HG02885 (cell line): ENCODE results near the gene PDSS2.

Experiments
- ATAC-seq: cut with Tn5 transposase; IDR thresholded peaks from one replicate; pipeline ENCODE4 v1.9.1; 2021; ENCODE audit warnings: mild to moderate bottlenecking; ENCODE audit not compliant: unreplicated experiment, poor library complexity

Gene PDSS2

GRCh38 chr6:107423474-107423990 is 35.8 kb downstream of the PDSS2 start:
- ATAC-seq: no peak

DNA sequence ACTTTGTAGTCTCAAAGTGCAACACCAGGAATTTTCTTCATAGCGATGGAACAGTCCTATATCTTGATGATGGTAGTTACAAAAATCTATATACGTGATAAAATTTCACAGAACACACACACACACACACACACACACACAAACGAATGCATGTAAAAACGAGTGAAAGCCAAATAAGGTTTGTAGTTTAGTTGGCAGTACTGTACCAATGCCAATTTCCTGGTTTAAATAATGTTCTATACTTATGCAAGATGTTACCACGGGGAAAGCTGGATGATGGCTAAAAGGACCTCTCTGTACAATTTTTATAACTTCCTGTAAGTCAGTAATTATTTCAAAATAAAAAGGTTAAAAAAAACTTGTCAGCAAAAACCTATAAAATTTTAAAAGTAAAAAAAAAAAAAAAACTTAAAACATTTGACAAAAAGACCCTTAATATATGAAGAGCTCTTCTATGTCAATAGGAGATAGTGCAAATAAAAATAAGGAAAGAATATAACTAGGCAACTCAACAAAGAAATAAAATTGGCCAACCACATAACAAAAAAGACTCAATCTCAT is 37.6 kb downstream of the PDSS2 start:
- no peak for ATAC-seq

DNA sequence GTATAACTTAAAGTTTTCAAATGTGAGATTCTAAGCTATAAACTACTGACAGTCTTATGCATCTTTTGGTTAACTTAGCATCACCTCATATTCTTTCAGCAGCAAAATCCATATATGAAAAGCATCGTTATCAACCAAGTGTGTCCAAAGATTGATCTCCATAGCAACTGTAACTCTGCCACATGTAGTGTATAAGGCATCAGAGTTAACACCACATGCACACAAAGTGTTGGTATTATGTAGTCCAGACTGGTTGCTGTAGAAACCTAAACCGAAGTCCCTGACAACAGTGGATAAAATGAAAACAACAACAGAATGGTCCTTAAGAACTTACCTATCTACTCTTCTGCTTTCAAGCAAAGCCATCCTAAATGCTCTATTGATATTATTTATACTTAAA is 39.6 kb downstream of the PDSS2 start:
- ATAC-seq: no peak

GRCh38 chr6:107418118-107418517 is 41.2 kb downstream of the PDSS2 start:
- ATAC-seq: no peak

DNA sequence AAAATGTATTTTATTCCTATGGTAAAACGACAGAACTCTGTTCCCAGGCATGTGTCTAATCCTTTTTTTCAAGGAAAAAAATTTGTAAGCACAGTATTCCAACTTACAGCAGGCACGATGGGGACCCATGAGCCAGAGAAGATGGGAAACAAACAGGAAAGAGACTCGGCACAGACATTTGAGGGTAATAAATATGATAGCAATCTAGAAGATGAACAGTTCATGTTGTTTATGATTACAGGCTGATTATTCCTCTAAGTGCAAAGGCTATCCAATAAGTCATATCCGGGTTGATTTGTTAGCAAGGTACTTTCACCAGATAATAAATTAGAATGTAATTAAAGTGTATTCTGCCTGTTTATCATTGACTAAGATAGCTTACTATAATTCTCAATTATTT is 43.2 kb downstream of the PDSS2 start:
- no peak for ATAC-seq

DNA sequence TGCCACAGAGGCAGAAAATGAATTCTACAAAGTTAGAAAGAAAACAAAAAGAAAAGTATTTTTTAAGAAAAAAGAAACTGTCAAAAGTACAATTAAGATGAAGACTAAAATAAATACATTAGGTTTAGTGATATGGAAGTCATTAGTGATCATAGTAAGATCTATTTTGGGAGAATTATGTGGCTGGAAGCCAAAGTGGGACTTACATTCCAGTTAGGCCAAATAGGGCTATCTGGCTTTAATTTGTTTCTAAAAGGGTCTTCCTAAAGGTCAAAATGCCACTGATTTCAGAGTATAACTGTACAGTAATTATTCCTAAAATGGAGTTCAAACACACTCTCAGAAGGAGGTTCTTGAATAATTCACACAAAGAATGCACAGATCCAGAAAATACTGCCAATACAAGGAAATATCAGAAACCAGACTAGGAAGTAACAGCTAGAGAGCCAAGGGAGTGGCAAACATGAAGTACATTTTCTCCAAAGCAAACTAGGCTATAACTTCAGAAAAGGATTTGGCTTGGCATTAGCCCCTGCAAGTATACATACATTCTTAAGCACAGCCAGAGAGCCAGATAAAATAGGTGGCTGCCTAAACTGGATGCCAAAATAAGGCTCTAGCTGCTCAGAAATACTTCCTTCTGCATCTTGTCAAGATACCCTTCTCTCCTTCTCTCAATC is 45.3 kb downstream of the PDSS2 start:
- no peak for ATAC-seq

- no peak for ATAC-seq
Measured at GRCh38 chr6:107411161-107411560, 48.2 kb downstream of the PDSS2 start.

GRCh38 chr6:107409942-107410341 is 49.4 kb downstream of the PDSS2 start:
- no peak for ATAC-seq

DNA sequence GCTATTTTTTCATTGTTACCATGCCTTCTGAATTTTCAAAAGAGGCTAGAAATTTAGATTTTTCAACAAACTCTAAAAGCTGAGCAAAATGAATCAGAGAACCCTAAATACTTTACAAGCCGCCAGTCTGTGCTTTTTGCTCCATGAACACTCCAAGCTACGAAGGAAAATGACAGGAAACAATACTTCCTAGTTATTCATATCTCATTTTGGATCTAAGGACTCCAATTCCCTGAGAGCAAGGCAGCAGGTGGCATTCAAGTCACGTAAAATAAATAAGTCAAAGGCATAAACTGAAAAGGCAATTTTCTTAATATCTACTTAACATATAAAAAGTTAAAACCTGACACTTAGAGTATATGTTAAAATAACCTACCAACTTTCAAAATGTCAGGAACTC is 50.6 kb downstream of the PDSS2 start:
- no peak for ATAC-seq

GRCh38 chr6:107405002-107405401 is 54.4 kb downstream of the PDSS2 start:
- ATAC-seq: no peak

- no peak for ATAC-seq
Measured at GRCh38 chr6:107402533-107402932, 56.8 kb downstream of the PDSS2 start.

- ATAC-seq: no peak
Measured at GRCh38 chr6:107401573-107401972, 57.8 kb downstream of the PDSS2 start.

DNA sequence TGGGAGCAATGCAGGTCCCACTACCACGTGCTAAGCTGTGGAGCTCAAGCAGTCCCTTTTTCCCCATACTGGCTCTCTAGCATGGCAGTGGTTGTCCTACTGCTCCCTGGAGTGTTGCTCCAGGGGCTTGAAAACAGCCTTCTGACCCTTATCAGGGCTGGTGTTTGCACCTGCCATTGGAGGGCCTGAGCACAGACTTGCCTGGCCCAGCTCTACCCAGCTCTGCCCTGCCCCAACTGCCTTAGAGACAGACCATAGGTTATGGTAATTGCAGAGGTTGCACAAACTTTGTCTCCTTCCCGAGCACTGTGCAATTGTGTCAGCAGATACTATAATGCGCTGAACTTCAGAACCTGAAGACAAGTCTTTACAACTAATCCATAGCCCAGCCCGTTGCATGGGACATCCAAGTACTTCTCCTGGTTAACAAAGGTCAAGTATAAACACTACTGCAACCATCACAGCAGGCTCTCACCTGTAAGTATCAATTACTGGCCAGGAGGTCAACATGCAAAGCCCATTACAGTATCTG is 58.7 kb downstream of the PDSS2 start:
- ATAC-seq: no peak

- ATAC-seq: no peak
Measured at GRCh38 chr6:107399935-107400334, 59.4 kb downstream of the PDSS2 start.

DNA sequence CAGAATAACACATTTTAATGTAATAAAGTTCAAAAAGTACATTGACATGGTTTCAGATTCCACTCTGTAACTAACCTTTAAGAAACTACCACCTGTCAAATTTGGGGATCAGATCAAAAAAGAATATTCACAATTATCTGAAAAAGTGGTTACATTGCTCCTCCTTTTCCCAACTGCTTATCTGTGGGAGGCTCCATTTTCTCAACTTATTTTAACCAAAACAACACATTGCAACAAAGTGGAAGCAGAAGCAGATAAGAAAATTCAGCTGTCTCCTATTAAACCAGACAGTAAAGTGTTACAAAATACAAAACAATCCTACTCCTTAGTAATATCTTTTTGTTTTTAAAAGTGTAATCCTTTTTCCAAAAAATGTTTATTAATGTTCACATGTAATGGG is 61.4 kb downstream of the PDSS2 start:
- ATAC-seq: no peak

GRCh38 chr6:107396211-107396610 is 63.2 kb downstream of the PDSS2 start:
- no peak for ATAC-seq

GRCh38 chr6:107392069-107392468 is 67.3 kb downstream of the PDSS2 start:
- no peak for ATAC-seq

GRCh38 chr6:107390685-107391435 is 68.5 kb downstream of the PDSS2 start:
- ATAC-seq: no peak

GRCh38 chr6:107390056-107390455 is 69.3 kb downstream of the PDSS2 start:
- no peak for ATAC-seq

- ATAC-seq: no peak
Measured at GRCh38 chr6:107386904-107387303, 72.5 kb downstream of the PDSS2 start.

DNA sequence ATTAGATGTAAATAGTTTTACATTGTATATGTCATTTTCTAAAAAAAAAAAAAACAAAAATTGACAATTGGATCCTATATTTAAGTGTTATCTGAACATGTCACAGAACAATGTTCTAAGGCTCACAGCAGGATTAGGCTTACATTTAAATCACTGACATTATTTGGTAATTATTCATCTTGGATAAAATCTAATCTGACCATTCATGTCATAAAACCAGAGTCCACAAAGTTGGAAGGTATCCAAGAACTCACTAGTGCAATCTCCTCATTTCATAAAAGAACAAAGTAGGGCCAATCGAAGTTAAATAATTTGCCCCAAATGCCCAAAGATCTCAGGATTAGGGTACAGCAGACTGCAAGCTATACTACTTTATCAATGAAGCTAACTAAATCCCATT is 73.0 kb downstream of the PDSS2 start:
- ATAC-seq: no peak
